SHP77 (cell line): ENCODE results near the gene FOXQ1.
"Not testable (repeated sequence)": the region's sequence is repeated elsewhere in the genome, so short reads cannot be mapped to it uniquely, and the experiment has no call there.

Source experiments
- DNase-seq, 2 experiments: peaks; one replicate each; lab custom pipeline; 2025; lab: John Stamatoyannopoulos, UW

FOXQ1 gene

DNA sequence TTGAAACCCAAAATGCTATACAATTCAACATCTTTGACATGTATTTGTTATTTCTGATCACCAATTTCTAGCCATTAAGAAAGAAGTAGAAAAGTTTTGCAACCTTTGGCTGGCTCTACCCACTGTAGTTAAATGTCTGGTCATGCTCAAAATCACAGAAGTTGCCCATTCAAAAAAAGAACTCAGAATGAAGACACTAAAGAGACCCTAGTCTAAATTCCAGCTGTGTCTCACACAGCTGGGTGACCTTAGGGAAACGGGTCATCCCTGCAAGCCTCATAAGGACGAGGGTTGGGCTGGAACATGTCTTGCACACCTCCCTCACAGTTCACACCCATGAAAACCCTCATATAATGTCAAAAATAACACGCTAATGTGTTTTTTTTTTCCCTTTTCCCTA, 10.3 kb downstream of the FOXQ1 start:
- DNase-seq = no peak

DNA sequence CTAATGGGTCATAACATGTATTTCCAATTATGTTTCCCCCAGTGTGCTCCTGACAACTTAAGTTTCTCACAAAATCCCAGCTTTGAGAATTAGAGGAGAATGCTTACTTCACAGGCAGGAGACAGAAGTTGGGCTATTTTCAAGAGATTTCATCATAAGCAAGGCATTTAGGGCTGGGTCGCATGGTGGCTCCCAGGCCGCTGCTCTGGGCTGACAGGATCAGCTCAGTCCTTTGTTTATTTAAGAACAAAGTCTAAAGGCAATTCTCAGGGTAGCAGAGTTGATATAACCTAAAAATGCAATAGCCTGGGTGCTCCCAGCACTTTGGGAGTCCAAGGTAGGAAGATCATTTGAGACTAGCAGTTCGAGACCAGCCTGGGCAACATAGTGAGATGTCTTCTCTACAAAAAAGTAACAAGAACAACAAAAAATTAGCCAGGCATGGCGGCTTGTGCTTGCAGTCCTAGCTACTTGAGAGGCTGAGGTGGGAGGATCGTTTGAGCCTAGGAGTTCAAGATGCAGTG, 10.9 kb downstream of the FOXQ1 start:
- no peak for DNase-seq

DNA sequence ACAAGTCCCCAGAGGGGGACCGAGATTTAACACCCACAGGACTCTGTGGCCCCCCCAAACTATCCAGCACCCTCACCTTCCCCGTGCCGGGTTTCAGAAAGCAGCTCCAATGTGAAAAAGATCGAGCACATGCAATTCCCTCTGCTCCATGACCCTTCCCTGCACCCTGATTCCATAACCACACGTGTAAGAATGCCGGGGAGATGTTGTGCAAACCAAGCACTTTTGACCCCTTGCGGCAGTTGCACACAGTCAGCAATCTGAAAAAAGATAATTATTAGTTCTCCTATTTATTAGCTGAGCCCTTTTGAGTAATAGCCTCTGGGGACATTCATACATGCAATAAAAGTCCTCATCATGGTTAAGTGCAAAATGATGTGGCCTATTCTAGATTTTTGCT, 13.0 kb downstream of the FOXQ1 start:
- DNase-seq = no peak

DNA sequence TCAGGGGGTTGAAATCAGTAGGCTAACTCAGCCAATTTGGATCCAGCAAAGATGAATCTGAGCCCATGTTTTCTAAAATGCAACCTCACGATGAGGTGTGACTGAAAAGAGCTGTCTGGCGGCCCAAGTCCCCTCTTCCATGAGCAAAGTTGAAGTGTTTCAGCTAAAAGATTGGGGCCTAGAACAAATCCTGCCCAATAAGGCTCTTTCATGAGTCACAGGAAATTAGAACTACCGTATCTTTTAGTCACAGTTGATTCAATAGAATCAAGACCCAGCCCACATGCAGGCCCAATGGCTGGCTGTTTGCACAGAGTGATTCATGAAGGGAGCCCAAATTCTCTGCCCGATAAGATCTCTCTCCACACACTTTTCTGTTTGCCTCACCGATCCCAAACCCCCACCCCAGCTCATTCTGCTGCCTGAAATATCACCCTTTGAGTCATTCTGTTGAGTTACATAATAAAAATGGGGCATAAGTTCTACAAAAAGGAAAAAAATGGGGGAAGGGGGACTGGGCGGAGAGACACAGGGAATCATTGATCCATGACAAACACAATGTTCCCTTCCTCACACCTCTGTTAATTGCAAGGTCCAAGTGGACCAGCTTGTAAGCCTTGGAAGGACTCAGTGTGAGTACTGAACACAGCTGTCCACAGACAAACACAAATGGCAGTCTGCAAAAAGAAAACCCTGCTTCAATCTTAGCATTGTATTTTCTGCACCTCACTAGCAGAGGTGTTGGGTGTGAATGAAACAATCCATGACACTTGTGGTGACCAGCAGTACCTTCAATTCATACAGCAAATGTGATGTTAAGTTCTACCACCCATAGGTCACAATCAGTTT, 13.8 kb downstream of the FOXQ1 start:
- no peak for DNase-seq

DNA sequence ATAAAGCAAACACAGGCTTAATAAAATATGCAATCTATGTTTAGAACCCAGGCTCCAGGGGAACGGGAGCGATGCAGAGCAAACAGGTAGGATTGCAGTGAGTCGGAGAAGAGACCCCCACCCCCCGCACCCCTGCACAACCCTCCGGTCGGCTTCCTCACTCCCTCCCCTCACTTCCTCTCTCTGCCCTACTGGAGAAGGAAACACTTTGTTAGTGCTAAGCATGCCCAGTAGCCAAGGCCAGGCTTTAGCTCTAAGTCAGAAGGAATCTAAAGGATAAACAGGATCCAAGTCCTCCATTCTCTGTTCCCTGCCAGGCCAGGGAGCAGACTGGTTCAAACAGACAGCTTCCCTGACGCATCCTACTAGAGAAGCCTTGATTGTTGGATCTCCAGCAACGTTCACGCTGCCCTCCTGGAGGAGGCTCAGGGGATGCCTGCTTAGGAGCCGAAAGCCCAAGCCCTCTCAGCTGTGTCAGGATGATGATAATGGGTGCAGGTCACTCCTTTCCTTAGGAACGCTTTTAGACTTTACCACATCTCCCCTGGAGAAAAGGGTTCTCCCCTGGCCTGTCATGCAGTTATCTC, 14.7 kb downstream of the FOXQ1 start:
- DNase-seq = no peak

DNA sequence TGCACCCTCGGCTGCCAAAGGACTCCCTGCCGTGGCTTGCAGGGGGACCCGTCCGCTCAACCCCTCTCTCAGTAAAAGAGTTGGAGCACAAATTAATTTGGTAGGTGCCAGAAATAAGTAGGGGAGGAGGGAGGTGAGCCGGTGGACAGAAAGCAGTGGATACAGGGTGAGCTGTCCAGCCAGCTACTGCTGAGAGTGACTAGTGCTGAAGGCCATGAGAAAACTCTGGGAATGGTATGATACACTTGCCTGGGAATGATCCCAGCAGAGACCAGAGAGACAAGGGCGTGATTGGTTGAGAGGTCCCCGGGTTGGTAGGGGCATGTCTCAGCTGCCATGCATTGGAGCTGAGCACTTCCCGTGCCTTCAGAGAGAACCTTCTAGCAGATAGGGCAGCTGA, 15.7 kb downstream of the FOXQ1 start:
- DNase-seq = no peak

DNA sequence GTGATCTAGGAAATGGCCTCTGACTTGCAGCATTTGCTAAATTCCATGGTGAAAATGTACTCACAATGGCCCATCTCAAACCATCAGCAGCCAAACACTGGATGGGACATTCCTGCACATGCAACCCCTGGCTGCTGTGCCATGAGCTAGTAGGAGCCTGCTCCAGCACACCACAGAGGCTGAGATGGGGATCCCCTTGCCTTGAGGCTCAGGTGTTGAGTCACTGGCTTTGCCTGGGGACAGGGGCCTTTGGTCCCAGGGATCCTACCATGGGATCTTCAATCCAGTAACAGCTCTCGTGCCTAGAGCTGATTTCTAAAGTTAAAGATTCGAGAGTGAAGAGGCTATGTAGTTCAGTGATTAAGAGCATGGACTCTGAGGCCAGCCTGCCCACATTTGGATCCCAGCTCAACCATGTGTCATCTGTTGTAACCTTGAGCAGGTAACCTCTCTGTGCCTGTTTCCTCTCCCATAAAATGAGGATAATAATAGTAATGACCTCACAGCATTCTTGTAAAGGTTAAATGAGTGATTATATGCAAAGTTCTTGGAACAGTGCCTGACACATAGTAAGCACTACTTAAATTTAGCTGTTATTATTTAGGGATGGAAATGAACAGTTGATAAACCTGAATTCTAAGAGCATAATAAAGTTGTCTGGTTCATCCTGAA, 16.4 kb downstream of the FOXQ1 start:
- DNase-seq = no peak

DNA sequence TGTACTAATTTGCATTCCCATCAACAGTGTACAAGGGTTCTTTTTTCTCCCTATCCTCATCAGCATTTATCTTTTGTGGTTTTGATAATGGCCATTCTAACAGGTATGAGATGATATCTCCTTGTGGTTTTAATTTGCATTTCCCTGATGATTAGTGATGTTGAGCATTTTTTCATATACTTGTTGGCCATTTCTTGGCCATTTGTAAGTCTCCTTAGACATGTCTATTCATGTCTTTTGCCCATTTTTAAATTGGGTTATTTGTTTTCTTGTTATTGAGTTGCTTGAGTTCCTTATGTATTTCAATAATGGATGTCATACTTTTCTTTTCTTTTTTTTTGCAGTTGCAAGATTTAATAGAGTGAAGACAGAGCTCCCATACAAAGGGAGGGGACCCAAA, 17.8 kb downstream of the FOXQ1 start:
- no peak for DNase-seq

DNA sequence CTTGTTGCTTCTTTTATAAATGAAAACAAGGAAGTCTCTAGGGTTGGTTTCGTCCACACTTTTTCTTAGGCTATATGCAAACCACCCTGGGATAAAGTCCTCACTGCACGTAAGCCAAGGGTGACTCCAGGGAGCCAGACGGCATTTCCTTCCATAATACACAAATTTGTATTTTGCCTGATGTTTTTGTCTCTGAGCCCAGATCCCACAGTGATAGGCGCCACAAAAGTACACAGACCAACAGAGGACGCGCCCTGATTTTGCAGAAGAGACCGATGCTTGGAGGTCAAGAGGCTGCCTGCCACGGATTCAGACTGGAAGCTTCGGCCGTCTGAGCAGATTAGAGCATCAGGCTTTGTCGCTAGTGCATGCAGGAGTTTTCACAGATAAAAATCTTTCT, 22.8 kb downstream of the FOXQ1 start:
- no peak for DNase-seq

DNA sequence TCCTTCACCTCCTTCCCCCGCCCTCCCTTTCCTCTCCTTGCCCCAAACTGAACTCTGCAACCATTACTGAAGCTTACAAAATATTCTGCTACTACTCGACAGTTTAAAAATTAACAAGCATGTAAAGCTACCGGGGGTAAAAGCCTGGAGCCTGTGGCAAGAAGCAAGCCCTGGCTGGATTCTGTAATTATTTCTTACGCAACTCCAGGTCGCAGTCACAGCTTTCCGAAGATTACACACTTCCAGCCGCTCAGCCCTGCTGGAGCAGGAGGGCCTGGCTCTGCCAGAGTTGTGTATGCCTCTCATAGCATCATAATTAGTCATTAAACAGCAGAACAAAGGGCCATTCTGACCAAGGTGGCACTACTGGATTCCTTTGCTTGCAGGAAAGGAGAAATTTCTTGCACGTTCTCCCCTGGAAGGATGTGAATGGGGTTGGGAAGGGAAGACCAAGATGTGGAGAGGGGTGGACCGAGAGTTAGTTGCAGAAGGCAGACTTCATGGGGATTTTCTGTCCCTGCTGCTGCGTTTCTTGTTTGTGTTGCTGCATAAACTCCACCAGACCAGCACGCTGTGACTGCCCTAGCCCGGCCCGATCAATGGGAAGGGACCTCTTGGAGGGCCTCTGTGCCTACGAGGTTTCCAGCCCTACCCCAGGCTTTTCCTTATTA, 23.6 kb downstream of the FOXQ1 start:
- DNase-seq = no peak

DNA sequence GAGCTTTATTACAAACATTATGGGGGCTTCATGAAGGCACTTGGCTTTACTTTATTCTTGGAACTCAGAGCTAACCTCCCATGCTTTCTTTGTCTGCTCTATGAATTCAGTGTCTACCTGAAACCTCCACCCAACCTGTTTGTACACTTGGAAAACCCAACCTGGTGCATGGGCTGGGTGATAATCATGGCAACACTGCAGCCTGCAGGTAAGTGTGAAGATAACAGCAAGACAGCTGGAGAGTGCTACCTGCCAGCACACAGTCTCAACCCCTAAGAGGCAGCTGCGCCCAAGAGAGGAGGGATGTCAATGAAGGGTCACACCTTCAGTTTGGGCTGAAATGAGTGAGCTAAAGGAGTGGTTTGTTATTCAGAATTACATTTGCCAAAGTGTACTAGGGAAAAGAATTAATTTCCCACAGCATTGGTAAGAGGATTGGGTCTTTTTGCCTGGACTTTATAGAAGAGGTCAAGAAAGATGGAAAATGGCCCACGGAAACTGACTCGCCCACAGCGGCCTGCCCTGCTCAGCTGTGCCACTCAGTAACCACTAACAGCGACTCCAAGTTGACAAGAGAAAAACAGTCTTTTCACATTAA, 24.4 kb downstream of the FOXQ1 start:
- peak in 1 of 2 experiments; percentile 5 for DNase-seq

DNA sequence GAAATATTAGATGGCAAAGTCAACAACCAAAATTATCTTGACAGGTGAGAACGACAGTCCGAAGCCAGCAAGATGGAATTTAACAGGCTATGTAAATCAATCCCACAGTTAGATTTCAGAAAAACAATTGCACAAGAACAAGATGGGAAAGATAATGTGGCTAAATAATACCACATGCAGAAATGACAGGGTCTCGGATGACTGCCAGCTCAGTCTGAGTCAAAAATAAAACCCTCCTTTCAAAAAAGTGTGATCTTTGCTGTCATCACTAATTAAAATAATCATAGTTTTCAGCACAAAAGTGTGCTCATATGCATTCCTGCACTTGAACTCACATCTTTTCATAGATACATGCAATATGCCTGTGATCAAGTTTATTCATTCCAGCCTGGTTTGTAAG, 25.9 kb downstream of the FOXQ1 start:
- DNase-seq = no peak

DNA sequence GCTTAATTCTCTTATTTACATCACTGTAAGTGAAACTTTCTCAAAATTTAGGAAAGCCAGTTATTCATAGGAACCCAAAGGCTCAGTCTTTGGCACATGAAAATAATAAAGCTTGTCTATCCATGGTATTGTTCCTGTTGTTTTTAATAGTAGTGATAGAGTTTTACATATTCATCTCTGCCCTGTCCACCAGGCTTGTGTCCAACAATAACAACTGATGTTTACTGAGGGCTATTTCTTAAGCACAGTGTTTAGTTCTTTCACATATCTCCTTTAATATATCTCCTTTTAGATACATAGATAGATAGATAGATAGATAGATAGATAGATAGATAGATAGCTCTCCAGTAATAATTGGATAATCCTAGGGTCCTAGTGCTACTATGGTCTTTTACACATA, 34.2 kb downstream of the FOXQ1 start:
- no peak for DNase-seq

DNA sequence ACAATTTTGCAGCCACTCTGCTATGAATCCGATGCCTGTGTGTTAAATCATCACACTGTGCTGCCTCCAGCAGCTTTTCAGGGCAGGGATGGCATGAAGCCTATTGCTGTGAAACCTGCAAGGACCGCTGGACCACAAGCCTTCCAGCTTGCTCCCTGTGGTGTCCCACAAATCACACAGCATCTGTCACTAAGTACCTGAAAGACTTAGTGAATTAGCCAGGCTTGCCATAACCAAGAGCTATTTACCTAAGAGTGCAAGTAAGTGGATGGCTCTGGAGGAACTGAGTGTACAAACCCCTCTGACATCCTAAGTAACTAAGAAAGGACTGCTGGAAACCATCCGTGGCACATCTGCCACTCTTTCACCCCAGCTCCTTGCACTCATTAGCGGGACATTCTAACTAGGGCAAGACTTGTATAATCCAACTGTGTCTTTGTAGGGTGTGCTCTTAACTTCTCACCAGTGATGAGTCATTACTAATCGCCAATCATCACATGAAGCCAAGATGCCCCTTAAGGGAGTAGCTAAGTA, 34.7 kb downstream of the FOXQ1 start:
- no peak for DNase-seq

DNA sequence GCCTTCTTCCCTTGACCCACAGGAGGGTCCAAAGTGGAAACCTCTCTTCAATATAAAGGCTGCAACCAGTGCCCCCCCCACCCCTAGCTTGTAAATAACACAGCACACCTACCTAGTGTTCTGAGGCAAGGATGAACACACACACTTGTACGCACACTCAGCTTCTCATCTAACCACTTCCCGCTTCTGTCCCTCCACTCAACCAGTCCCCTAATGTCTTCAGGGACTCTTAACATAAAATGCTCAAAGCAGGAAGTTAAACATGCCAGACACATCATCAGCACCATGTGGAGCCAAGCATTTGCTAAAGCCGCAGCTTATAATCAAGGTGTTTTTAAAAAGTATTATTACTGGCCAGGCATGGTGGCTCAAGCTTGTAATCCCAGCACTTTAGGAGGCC, 35.3 kb downstream of the FOXQ1 start:
- no peak for DNase-seq

DNA sequence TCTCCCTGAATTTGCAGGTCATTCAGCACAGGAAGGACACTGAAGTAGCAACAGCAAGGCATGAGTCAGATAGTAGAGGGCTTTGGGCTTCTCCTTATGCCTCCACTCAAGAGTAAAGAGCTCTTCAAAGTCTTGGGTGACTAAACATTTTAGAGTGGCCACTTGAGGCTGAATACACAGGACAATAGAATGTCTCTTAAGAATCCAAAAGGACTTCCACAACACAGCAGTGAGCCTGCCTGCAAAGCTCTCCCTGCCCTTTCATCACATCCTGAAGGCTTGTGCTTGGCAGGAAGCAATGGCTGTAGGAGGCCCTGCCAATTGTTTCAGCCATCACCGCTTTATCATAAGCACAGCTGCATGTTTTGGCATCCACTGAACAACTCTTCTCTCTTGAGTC, 36.8 kb downstream of the FOXQ1 start:
- no peak for DNase-seq

DNA sequence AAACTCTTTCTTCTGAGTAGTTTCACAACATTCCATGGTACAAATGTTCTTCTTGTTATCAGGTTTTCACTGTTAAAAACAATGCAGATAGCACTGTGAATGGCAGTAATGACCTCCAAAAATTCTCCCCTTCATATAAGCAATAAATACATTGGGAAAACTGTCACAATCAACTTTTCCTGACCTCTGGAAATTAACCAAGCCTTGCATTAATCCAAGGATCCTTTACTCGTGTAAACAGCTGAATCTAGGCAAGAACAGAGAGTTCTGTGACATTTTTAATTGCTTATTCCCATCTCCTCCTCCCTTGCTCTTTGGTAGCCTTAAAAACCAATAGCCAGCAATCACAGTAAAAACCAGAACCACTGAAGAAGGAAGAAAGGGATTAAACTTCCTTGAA, 37.8 kb downstream of the FOXQ1 start:
- no peak for DNase-seq

DNA sequence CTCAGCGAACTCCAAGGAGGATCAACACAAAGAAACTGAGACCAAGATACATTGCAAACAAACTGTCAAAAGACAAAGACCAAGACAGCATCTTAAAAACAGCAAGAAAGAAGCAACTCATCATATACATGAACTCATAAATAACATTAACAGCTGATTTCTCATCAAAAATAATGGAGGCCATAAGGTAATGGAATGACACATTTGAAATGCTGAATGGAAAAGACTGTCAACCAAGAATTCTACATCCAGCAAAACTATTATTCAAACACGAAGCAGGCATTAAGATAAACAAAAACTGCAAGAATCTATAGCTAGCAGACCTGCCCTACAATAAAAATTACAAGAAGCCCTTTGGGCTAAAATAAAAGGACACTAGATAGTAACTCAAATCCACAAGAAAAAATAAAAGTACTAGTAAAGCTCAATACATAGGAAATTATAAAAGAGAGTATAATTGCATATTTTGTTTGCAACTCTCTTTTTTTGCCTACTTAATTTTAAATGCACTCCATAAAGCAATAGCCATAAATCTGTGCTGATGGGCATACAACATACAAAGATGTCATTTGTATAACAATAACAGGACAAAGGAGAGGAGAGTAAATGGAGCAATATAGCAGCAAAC, 39.6 kb downstream of the FOXQ1 start:
- DNase-seq = no peak

DNA sequence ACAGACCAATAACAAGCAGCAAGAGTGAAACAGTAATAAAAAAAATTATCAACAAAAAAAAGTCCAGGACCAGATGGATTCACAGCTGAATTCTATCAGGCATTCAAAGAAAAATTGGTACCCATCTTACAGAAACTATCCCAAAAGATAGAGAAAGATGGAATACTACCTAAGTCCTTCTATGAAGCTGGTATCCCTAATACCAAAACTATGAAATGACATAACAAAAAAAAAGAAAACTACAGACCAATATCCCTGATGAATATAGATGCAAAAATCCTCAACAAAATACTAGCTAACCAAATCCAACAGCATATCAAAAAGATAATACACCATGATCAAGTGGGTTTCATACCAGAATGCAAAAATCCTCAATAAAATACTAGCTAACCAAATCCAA, 43.2 kb downstream of the FOXQ1 start:
- not testable (repeated sequence) for DNase-seq

DNA sequence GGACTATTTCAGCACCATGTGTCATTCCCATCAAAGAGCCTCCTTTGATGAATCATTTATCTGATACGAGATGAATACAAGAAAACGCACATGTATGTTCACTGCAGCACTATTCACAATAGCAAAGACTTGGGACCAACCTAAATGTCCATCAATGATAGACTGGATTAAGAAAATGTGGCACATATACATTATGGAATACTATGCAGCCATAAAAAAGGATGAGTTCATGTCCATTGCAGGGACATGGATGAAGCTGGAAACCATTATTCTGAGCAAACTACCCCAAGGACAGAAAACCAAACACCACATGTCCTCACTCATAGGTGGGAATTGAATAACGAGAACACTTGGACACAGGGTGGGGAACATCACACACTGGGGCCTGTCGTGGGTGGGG, 49.8 kb downstream of the FOXQ1 start:
- DNase-seq = not testable (repeated sequence)

DNA sequence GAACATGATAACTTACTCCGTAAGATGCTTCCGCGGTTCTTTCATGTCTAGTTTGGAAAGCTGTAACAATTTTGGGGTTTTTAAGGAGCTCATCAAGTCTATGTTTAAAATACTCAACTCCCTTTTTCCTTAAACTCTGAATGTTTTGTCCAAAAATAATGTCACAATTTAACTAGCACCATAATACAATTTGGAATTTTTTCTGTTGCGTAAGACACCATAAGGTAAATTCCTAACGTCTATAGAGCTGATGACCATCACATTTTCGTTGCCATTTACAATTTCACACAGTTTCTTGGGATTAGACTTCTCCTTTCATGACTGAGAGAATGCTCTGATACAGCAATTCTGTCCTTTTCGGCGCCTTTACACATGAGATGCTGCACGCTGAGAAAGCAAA, 50.7 kb downstream of the FOXQ1 start:
- no peak for DNase-seq
